ENCODE data around the gene SLF2. TPM values are rescaled to one million over a fixed set of nuclear protein-coding genes. Genes with fewer than 3 reads are reported as not detected.

The SLF2 gene
- total and polyA plus RNA-seq, 2 of the 8 experiments (the other 6 are each of a cell fraction or from before 2014, with no cell fraction given): 5.5 to 20.9 TPM

DNA sequence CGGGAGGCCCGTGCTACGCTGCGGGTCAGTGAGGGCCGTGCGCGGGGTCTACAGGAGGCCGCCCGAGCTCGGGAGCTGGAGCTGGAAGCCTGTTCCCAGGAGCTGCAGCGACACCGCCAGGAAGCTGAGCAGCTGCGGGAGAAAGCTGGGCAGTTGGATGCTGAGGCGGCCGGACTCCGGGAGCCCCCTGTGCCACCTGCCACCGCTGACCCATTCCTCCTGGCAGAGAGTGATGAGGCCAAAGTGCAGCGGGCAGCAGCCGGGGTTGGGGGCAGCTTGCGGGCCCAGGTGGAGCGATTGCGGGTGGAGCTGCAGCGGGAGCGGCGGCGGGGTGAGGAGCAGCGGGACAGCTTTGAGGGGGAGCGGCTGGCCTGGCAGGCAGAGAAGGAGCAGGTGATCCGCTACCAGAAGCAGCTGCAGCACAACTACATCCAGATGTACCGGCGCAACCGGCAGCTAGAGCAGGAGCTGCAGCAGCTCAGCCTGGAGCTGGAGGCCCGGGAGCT, 93.9 kb downstream of the SLF2 start:
- POLR2A ChIA-PET (ENCODE audit: partially characterized antibody): interaction anchor here (0.9 to 7.5 kb wide), 8 partner anchors 8 to 37 kb away, joined by 3 to 143 read pairs (median 3); partner anchors contain the start of genes LZTS2, MRPL43 and TWNK
- no peak for TF ChIP-seq RFX5 (IDR thresholded peaks at IDR 0.05; ENCODE audit: borderline replicate concordance, low read depth, low read length)
- TF ChIP-seq BCL11A (IDR thresholded peaks at IDR 0.05; ENCODE audit: low read depth in 2 of 2, low read length in 2 of 2): no peak
- TF ChIP-seq PHF8 (conservative IDR thresholded peaks at IDR 0.05; ENCODE audit: low read depth, low read length): no peak
- no peak for TF ChIP-seq NANOG (IDR thresholded peaks at IDR 0.05; ENCODE audit: insufficient read depth, low read depth, low read length, poor library complexity, severe bottlenecking)
- TF ChIP-seq SUZ12 (IDR thresholded peaks at IDR 0.05; ENCODE audit: low read length): no peak

More for the DNA sequence above, 93.9 kb downstream of the SLF2 start:
- Histone ChIP-seq H2BK5ac (ENCODE audit: low read depth, low read length) (no peak overlapping the region), H2BK15ac (ENCODE audit: low read length) (no peak overlapping the region), H4K20me1 (replicated peaks in 1 of 2; ENCODE audit: control insufficient read depth in 1 of 2, insufficient read depth in 2 of 2, low read length in 2 of 2) (peaks cover 2 to 19% of the 10 kb centered on the region in 2 experiments), H3K56ac (replicated peaks; ENCODE audit: insufficient read length, low read depth, low read length) (no peak overlapping the region), H3K23ac (ENCODE audit: insufficient read length) (no peak overlapping the region), H3K4me2 (ENCODE audit: insufficient read depth in 1 of 2, low read depth in 2 of 2, low read length in 2 of 2) (no peak overlapping the region), H3K4me1 (replicated peaks in 1 of 4; ENCODE audit: control insufficient read depth in 3 of 4, insufficient read depth in 4 of 4, low read length in 3 of 4) (peaks cover 0 to 6% (median 4%) of the 10 kb centered on the region in 4 experiments; a peak in 6 of 7 replicates), H3K14ac (ENCODE audit: insufficient read length) (no peak overlapping the region), H3K27me3 (replicated peaks in 1 of 4; ENCODE audit: control insufficient read depth in 3 of 4, extremely low read depth in 1 of 4, insufficient read depth in 3 of 4, low read length in 3 of 4) (no peaks in the 10 kb centered on the region), H3K27ac (ENCODE audit: low read depth, low read length) (no peak overlapping the region), H2BK12ac (ENCODE audit: low read depth, low read length) (no peak overlapping the region), H2BK120ac (replicated peaks; ENCODE audit: low read depth, low read length) (no peak overlapping the region), H2AK5ac (ENCODE audit: low read depth, low read length) (no peak overlapping the region), H3K4me3 (ENCODE audit: extremely low read depth in 1 of 4, insufficient read depth in 2 of 4, low read depth in 3 of 4, low read length in 4 of 4) (no peak overlapping the region), H4K5ac (ENCODE audit: insufficient read length, low read depth, low read length) (no peak overlapping the region), H3K18ac (ENCODE audit: extremely low read depth, low read length) (no peak overlapping the region), H2BK20ac (ENCODE audit: low read length) (no peak overlapping the region), H3K23me2 (ENCODE audit: low read depth, low read length) (no peaks in the 10 kb centered on the region), H4K91ac (replicated peaks; ENCODE audit: insufficient read length, low read length) (no peak overlapping the region), H2AFZ (ENCODE audit: low read length) (no peak overlapping the region), H3K36me3 (ENCODE audit: control insufficient read depth in 2 of 4, insufficient read depth in 4 of 4, low read length in 3 of 4) (peaks cover 11 to 47% (median 31%) of the 10 kb centered on the region in 4 experiments; a peak in 7 of 8 replicates), H3K9me3 (ENCODE audit: insufficient read depth in 2 of 2, low read depth in 1 of 2, low read length in 1 of 2) (no peaks in the 10 kb centered on the region), H3K9ac (replicated peaks in 1 of 4; ENCODE audit: extremely low read depth in 1 of 4, low read depth in 3 of 4, low read length in 3 of 4) (no peak overlapping the region), H3K79me2 (ENCODE audit: control insufficient read depth in 1 of 2, insufficient read depth in 2 of 2, low read length in 2 of 2) (peaks cover 0 to 12% of the 10 kb centered on the region in 2 experiments; a peak in 1 of 4 replicates), H3K4ac (replicated peaks; ENCODE audit: insufficient read length, low read depth, low read length) (no peak overlapping the region), H4K8ac (ENCODE audit: extremely low read depth, insufficient read depth, low read length) (no peak overlapping the region; the same call in 1 of the 2 replicates), H3K79me1 (ENCODE audit: low read depth, low read length) (peaks cover 6% of the 10 kb centered on the region; the same call in 1 of the 2 replicates)
- 94% methylated on average over 33 of the region's 33 CpGs; no CpG with 5 or more reads in 1 of the 2 experiments for WGBS, 2 experiments (ENCODE audit: extremely low coverage in 1 of 2, insufficient coverage in 1 of 2, insufficient read length in 1 of 2, insufficient replicate concordance in 2 of 2, low coverage in 1 of 2, low lambda C conversion rate in 2 of 2, missing lambda C conversion rate in 1 of 2)
- no peak for DNase-seq (ENCODE audit: low read depth in 1 of 2, low spot score in 2 of 2)
- FAIRE-seq: no peak
- CTCF ChIA-PET (ENCODE audit: partially characterized antibody): interaction anchor here (1.2 to 26.8 kb wide), 5 partner anchors 10 to 40 kb away, joined by 5 to 464 read pairs (median 12); partner anchors contain the start of genes LZTS2, MRPL43, PDZD7 and SFXN3
